Measurements from ENCODE around the gene ACTL6A. TPM values are rescaled to one million over a fixed set of nuclear protein-coding genes. Genes with fewer than 3 reads are reported as not detected.

Gene ACTL6A
- total RNA-seq, 4 donors from 2014 or later = 27.4 to 34.5 (median 34.1) TPM

DNA sequence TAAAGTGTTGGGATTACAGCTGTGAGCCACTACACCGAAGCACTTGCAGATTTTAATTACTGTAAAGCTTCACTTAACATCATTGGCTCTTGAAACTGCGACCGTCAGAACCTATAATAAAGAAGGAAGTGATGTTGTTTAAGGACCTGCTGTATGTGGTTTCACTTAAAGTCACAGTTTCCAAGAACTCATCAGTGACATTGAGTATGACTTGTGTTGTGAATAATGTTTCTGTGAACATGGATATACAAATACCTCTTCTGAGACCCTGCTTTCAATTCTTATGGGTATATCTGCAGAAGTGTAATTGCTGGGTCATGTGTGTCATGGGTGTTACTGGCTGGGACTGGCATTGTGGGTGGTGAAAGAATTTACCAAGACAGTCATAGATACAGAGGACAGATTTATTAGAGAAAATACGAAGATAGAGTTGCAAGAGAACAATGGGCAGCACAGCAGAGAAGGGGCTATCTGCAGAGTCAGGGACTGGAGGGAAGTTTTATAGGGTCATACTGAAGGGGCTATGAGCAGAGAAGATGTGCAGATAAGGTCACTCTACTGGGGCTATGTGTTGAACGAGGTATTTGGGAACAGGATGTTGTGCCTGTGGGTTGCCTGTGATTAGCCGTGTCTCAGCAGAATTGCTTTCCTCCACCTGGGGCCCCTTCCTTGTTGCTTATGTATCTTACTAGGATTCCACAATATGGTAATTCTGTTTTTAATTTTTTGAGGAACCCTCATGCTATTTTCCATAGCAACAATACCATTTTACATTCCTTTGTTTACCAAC is 46.4 kb downstream of the ACTL6A start:
- TF ChIP-seq POLR2AphosphoS5 (IDR thresholded peaks at IDR 0.05) = no peak
- no peak overlapping the region for H3K4me3 ChIP-seq
- no peaks in the 10 kb centered on the region for H3K27me3 ChIP-seq

DNA sequence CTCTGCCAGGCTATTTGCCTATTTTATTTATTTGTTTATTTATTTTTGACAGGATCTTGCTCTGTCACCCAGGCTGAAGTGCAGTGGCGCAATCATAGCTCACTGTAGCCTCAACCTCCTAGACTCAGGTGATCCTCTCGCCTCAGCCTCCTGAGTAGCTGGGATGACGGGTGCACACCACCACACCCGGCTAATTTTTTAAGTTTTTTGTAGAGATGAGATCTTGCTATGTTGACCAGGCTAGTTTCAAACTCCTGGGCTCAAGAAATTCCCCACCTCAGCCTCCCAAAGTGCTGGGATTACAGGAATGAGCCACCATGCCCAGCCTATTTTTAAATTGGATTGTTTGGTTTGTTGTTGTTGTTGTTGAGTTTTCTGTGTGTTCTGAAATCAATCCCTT is 47.3 kb downstream of the ACTL6A start:
- intact Hi-C loops (cut with DNase I) = no loop called here
- Histone ChIP-seq H3K36me3 (peaks cover 0 to 36% (median 10%) of the 10 kb centered on the region in 4 donors), H3K4me3 (no peak overlapping the region), H3K9me3 (no peaks in the 10 kb centered on the region), H3K4me1 (peaks cover 12 to 63% (median 43%) of the 10 kb centered on the region in 4 donors), H3K27me3 (no peaks in the 10 kb centered on the region), H3K27ac (replicated peaks in 1 of 4) (no peak overlapping the region)
- no peak for DNase-seq (ENCODE audit: extremely low spot score)
- 97% methylated on average over 4 of the region's 4 CpGs for WGBS
- TF ChIP-seq EP300 (IDR thresholded peaks at IDR 0.05) (no peak), POLR2AphosphoS5 (IDR thresholded peaks at IDR 0.05) (no peak), POLR2A (IDR thresholded peaks at IDR 0.05; ENCODE audit: low read depth) (no peak)
- TF ChIP-seq, protein P1, sequence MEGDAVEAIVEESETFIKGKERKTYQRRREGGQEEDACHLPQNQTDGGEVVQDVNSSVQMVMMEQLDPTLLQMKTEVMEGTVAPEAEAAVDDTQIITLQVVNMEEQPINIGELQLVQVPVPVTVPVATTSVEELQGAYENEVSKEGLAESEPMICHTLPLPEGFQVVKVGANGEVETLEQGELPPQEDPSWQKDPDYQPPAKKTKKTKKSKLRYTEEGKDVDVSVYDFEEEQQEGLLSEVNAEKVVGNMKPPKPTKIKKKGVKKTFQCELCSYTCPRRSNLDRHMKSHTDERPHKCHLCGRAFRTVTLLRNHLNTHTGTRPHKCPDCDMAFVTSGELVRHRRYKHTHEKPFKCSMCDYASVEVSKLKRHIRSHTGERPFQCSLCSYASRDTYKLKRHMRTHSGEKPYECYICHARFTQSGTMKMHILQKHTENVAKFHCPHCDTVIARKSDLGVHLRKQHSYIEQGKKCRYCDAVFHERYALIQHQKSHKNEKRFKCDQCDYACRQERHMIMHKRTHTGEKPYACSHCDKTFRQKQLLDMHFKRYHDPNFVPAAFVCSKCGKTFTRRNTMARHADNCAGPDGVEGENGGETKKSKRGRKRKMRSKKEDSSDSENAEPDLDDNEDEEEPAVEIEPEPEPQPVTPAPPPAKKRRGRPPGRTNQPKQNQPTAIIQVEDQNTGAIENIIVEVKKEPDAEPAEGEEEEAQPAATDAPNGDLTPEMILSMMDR (IDR thresholded peaks at IDR 0.05) = no peak

More for the DNA sequence above, 46.4 kb downstream of the ACTL6A start:
- Histone ChIP-seq H3K36me3 (peaks cover 0 to 36% (median 10%) of the 10 kb centered on the region in 4 donors), H3K27ac (replicated peaks in 1 of 4) (no peak overlapping the region), H3K9me3 (no peaks in the 10 kb centered on the region), H3K4me1 (peaks cover 12 to 56% (median 43%) of the 10 kb centered on the region in 4 donors)
- DNase-seq (ENCODE audit: extremely low spot score) = no peak
- WGBS = 77% methylated on average over 6 of the region's 6 CpGs
- intact Hi-C loops (cut with DNase I) = loop anchor here (5.0 kb wide), 1 partner anchor 43 kb away; the partner anchor contains the start of gene USP13

DNA sequence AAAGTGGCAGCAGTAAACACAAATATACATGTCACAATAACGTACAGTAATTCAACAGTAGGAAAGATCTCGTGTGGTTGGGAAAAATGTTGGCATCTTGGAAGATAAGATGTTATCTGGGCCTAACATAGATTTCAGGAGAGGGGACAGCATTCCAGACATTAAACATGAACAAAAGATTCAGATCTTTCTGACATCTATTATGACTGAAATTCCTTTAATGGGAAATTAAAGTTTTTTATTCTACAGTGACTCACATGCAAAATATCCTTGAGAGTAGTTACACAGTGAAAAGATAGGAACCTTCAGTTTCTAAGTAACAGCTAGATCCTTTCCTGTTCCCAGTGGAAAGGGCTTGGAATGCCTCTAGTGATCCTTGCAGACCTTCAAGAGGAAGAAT is 51.1 kb downstream of the ACTL6A start:
- Histone ChIP-seq H3K4me3 (no peak overlapping the region), H3K27ac (replicated peaks in 1 of 4) (no peak overlapping the region), H3K9me3 (no peaks in the 10 kb centered on the region), H3K27me3 (no peaks in the 10 kb centered on the region), H3K36me3 (peaks cover 9 to 46% (median 32%) of the 10 kb centered on the region in 4 donors), H3K4me1 (peaks cover 0 to 26% (median 13%) of the 10 kb centered on the region in 4 donors)
- no peak for DNase-seq (ENCODE audit: extremely low spot score)
- TF ChIP-seq, protein P1 (IDR thresholded peaks at IDR 0.05) = no peak
- no peak for TF ChIP-seq EP300 (IDR thresholded peaks at IDR 0.05)
- no peak for TF ChIP-seq POLR2AphosphoS5 (IDR thresholded peaks at IDR 0.05)
- TF ChIP-seq POLR2A (IDR thresholded peaks at IDR 0.05; ENCODE audit: low read depth) = no peak
- intact Hi-C loops (cut with DNase I) = no loop called here
- 50% methylated on average over 2 of the region's 2 CpGs for WGBS

DNA sequence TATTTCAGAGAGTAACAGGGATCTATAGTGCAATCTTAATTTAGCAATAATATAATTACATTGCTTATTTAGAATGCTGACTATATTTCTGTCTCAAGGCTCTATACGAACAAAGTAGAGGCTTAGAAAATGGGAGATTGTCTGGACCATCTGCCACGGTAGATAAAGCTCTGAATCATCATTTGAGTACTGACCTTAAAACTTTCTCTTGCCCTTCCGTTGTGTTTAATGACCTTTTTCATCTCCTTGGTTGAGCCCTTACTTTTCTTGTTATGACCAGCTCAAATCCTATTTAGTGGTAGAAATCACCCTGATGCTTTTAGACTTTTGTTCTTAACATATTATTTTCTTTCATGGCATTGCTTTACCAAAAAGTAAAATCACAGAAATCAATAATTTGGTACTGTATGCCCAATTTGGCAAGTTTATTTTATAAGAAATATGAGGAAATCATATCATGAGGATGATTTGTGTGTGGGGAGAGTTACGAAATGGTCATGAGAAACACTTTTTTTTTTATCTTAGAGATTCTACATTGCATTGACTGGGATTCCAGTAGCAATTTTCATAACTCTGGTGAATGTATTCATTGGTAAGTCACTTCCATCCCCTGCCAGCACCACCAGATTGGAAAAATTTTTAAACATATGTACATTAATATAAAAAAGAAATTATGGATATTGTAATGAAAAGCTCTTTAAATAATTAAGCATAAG is 52.9 kb downstream of the ACTL6A start:
- intact Hi-C loops (cut with DNase I) = no loop called here
- Histone ChIP-seq H3K9me3 (no peaks in the 10 kb centered on the region), H3K4me3 (no peak overlapping the region), H3K27me3 (no peaks in the 10 kb centered on the region), H3K27ac (replicated peaks in 1 of 4) (no peak overlapping the region), H3K36me3 (peaks cover 10 to 46% (median 35%) of the 10 kb centered on the region in 4 donors), H3K4me1 (peaks cover 0 to 19% (median 5%) of the 10 kb centered on the region in 4 donors)
- whole genome bisulfite sequencing = 77% methylated on average over 4 of the region's 4 CpGs
- TF ChIP-seq POLR2AphosphoS5 (IDR thresholded peaks at IDR 0.05) (no peak), POLR2A (IDR thresholded peaks at IDR 0.05; ENCODE audit: low read depth) (no peak), EP300 (IDR thresholded peaks at IDR 0.05) (no peak)
- TF ChIP-seq, protein P1 (IDR thresholded peaks at IDR 0.05) = no peak
- no peak for DNase-seq (ENCODE audit: extremely low spot score)

DNA sequence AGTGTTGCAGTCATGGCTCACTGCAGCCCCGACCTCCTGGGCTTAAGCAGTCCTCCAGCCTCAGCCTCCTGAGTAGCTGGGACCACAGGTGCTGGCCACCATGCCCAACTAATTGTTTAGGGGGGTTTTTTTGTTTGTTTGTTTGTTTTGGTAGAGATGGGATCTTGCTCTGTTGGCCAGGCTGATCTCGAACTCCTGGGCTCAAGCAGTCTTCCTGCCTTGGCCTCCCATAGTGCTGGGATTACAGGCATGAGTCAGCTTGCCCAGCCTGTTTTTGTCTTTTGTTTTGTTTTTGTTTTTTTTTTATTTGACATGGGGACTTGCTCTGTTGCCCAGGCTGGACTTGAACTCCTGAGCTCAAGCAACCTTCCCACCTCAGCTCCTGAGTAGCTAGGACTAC is 59.3 kb downstream of the ACTL6A start:
- no peak for TF ChIP-seq EP300 (IDR thresholded peaks at IDR 0.05)
- TF ChIP-seq, protein P1 (IDR thresholded peaks at IDR 0.05) = no peak
- TF ChIP-seq POLR2A (IDR thresholded peaks at IDR 0.05; ENCODE audit: low read depth) = no peak
- no peak for TF ChIP-seq POLR2AphosphoS5 (IDR thresholded peaks at IDR 0.05)
- intact Hi-C loops (cut with DNase I) = loop anchor here (10.0 kb wide), 1 partner anchor 747 kb away; no protein-coding TSS in a partner anchor
- H3K36me3 ChIP-seq = peaks cover 52 to 86% (median 71%) of the 10 kb centered on the region in 4 donors
- H3K27me3 ChIP-seq = no peaks in the 10 kb centered on the region
- no peak overlapping the region for H3K4me3 ChIP-seq
- no peak overlapping the region for H3K27ac ChIP-seq (replicated peaks in 1 of 4)
- WGBS = 94% methylated on average over 2 of the region's 2 CpGs
- DNase-seq (ENCODE audit: extremely low spot score) = no peak
- no peaks in the 10 kb centered on the region for H3K4me1 ChIP-seq
- no peaks in the 10 kb centered on the region for H3K9me3 ChIP-seq

Data from esophagus muscularis mucosa (tissue), 4 donors.